Adipocyte (in vitro differentiated cells): ENCODE results near the gene TBRG4.

Experiments
- DNase-seq: peaks from one replicate; pipeline ENCODE4 v3.0.0-alpha.2; 2015; ENCODE audit warnings: low read depth
- H3K27me3 ChIP-seq: replicated peaks from 2 replicates; pipeline ENCODE4 v1.7.0; 2013; ENCODE audit warnings: mild to moderate bottlenecking, low read length, moderate library complexity; ENCODE audit not compliant: control insufficient read depth, insufficient read depth
- H3K36me3 ChIP-seq: 2 replicates; pipeline ENCODE4 v1.7.0; 2013; ENCODE audit warnings: low read length, mild to moderate bottlenecking, moderate library complexity; ENCODE audit not compliant: control insufficient read depth, insufficient read depth, severe bottlenecking
- H3K4me1 ChIP-seq: 2 replicates; pipeline ENCODE4 v1.7.0; 2013; ENCODE audit warnings: mild to moderate bottlenecking, low read length, moderate library complexity; ENCODE audit not compliant: control insufficient read depth, insufficient read depth
- H3K4me3 ChIP-seq: 2 replicates; pipeline ENCODE4 v1.7.0; 2013; ENCODE audit warnings: mild to moderate bottlenecking, low read length, moderate library complexity
- H3K9ac ChIP-seq: 2 replicates; pipeline ENCODE4 v1.7.0; 2013; ENCODE audit warnings: mild to moderate bottlenecking, low read length, moderate library complexity
- H3K9me3 ChIP-seq: 2 replicates; pipeline ENCODE4 v1.7.0; 2013; ENCODE audit warnings: mild to moderate bottlenecking, low read length, moderate library complexity; ENCODE audit not compliant: control insufficient read depth

The TBRG4 gene

DNA sequence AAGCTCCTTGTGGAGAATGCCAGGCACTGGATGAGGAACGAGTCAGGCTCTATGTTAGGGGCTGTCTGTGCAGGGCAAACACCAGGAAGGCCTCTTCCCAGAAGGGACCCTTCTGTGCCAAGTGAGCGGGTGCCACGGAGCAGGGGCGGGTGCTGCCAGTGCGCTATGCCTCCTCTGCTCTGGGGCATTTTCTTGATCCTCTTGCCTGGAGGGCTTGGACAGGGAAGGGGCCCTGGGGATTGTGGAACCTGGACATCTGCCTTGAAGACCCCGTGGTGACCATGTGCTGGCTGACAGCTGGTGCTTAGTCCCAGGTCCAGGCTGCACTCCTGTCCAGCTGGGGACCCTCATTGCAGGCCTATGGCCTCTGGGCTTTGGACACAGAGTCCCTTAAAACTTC lies 15.4 kb upstream of the TBRG4 start:
- H3K27me3 ChIP-seq, result peaks cover 35% of the 10 kb centered on the region
- no peak overlapping the region for H3K9ac ChIP-seq
- H3K36me3 ChIP-seq, result no peaks in the 10 kb centered on the region
- H3K4me1 ChIP-seq, result no peaks in the 10 kb centered on the region
- no peaks in the 10 kb centered on the region for H3K9me3 ChIP-seq
- no peak for DNase-seq
- H3K4me3 ChIP-seq, result no peak overlapping the region

DNA sequence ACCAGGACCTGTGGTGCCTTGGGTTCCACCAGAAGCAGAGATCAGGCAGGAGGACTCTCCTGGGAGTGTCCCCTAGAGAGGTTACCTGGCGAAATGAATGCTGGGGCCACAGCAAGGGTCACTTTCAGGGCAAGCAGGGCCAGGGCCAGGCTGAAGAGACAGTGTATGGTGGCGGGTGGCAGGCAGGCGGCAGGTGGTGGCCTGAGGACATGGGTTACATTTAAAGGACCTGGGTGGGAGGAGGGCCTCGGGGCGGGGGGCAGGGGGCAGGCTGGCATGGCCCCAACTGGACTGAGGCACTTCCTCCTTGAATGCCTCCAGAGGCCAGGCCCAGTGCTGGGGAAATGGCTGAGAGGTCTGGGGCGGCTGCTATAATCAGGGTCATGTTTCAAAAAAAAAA lies 14.7 kb upstream of the TBRG4 start:
- H3K27me3 ChIP-seq, result peaks cover 35% of the 10 kb centered on the region
- no peak overlapping the region for H3K4me3 ChIP-seq
- H3K9ac ChIP-seq, result no peak overlapping the region
- H3K36me3 ChIP-seq, result no peaks in the 10 kb centered on the region
- no peaks in the 10 kb centered on the region for H3K9me3 ChIP-seq
- H3K4me1 ChIP-seq, result no peaks in the 10 kb centered on the region
- no peak for DNase-seq

DNA sequence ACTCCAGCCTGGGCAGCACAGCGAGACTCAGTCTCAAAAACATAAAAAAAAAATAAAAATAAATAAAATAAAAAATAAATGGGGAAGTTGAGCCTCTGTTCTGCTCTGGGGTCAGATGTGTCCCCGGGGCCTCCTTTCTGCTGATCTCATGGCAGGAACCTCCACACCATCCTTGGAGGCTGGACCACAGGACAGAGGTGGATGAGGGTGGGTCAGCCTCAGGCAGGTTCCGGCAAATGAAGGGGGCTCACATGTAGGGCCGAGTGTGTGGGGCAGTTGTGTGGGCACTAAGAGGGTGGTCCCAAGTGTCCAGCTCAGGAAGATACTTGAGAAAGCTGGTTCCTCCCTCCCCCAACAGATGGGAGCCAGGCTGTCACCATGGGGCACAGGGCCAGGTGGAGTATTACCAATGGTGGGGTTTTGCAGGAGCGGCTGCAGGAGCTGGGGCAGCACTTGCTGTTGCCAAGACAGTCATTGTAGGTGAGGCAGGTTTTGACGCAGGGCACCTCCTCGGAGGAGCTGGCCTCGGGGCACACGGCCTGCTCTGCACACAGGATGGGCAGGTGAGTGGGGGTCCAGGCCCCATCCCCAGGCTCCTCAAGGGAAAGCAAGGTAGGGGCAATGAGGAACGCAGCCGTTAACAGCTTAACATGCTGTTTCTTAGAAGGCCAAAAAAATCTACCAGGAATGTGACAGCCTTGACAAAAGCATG lies 13.9 kb upstream of the TBRG4 start:
- H3K4me3 ChIP-seq, result no peak overlapping the region
- H3K9ac ChIP-seq, result no peak overlapping the region
- H3K4me1 ChIP-seq, result no peaks in the 10 kb centered on the region
- H3K36me3 ChIP-seq, result no peaks in the 10 kb centered on the region
- H3K9me3 ChIP-seq, result no peaks in the 10 kb centered on the region
- DNase-seq, result no peak
- peaks cover 28% of the 10 kb centered on the region for H3K27me3 ChIP-seq

DNA sequence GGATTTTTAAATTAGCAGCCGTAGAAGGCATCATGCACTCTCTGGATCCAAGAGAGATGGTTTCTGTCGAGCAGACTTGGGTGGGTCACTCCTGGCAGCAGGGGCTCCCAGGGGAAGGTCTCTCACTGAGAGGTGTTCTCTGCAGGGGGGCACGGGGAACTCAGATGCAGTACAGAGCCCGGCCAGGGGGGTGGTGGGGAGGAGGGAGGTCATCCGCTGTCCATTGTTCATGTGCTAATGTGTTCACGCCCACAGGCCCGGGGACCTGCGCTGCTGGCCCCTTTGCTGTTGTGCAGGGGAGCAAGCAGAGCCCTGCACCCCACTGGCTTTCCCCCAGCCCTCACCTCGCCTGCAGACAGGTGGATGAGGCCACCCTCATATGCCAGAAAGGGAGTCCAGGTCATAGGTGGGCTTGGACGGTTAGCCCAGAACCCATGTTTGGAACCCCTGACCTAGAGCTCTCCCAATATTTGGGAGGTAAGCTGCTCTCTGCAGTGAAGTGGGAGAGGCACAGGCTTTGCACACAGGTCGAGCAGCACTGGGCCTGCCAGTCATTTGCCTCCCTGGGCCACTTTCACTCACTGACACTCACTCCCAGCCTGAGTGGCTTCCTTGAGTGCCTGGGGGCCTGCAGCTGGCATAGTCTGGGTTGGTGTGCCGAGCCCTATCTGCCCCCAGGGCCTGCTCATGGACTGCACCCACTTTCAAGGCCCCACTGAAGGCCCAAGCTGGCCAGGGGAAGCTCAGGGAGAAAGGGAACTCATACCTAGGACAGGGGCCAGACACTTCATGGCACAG lies 12.6 kb upstream of the TBRG4 start:
- no peaks in the 10 kb centered on the region for H3K36me3 ChIP-seq
- no peak for DNase-seq
- H3K9ac ChIP-seq, result no peak overlapping the region
- peaks cover 21% of the 10 kb centered on the region for H3K27me3 ChIP-seq
- no peak overlapping the region for H3K4me3 ChIP-seq
- no peaks in the 10 kb centered on the region for H3K4me1 ChIP-seq
- no peaks in the 10 kb centered on the region for H3K9me3 ChIP-seq

DNA sequence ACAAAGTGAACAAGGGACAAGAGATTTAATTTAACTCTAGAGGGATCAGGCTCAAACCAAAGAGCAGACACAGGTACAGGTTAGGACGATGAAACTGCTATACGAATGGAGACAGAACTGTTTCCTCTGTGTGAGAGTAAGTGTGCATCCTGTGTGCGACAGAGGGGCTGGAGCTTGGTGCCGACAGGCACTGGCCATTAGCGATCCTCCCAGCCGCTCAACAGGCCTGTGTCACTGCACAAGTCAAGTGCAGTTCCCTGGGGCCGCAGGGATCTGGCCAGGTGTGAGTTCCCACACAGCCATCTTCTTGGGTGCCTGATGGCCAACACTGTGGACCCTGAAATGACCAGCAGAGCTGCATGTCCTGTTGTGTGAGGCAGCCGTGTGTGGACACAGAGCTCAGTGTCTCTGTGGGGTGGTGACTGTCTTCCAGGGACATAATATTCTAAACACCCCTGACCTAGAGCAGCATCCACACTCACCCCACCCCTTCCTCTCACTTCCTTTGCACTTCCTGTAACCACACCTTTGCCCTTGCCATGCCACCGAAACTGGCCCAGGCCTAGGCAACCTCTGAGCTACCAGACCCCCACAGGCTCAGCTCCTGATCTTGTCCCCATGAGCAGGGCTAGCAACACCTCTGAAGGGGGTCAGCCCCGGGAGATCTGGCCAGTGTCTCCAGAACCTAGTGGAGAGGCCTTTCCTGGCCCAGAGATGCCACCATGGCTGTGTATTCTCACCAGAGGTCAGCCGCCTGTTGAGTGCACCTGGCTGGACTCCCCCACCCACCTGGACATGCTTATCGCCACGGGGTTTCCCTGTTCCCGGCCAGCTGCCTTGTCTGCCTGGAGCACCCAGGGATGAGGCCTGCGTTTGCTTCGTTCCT lies 11.7 kb upstream of the TBRG4 start:
- H3K36me3 ChIP-seq, result no peaks in the 10 kb centered on the region
- H3K4me1 ChIP-seq, result no peaks in the 10 kb centered on the region
- H3K9me3 ChIP-seq, result no peaks in the 10 kb centered on the region
- no peak overlapping the region for H3K4me3 ChIP-seq
- peaks cover 18% of the 10 kb centered on the region for H3K27me3 ChIP-seq
- DNase-seq, result no peak
- H3K9ac ChIP-seq, result no peak overlapping the region

DNA sequence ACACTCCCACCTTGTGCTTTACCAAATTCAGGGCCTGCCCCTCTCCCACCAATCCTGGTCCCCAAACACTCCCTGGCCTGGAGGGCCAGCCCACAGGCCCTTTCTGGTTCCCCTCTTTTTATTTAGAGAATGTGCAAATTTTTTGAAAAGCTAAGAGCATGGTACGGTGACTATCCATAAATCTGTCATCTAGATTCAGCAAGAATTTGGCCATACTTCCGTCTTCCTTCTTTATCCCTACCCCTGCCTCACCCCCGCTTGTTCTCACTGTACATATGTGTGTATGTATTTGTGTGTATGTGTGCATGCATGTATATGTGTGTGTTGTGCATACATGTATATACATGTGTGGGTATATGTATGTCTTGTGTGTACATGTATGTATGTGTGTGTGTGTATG lies 8.1 kb upstream of the TBRG4 start:
- no peaks in the 10 kb centered on the region for H3K4me1 ChIP-seq
- H3K4me3 ChIP-seq, result no peak overlapping the region
- no peak overlapping the region for H3K9ac ChIP-seq
- peaks cover 35% of the 10 kb centered on the region for H3K27me3 ChIP-seq
- H3K9me3 ChIP-seq, result no peaks in the 10 kb centered on the region
- no peaks in the 10 kb centered on the region for H3K36me3 ChIP-seq
- DNase-seq, result no peak

DNA sequence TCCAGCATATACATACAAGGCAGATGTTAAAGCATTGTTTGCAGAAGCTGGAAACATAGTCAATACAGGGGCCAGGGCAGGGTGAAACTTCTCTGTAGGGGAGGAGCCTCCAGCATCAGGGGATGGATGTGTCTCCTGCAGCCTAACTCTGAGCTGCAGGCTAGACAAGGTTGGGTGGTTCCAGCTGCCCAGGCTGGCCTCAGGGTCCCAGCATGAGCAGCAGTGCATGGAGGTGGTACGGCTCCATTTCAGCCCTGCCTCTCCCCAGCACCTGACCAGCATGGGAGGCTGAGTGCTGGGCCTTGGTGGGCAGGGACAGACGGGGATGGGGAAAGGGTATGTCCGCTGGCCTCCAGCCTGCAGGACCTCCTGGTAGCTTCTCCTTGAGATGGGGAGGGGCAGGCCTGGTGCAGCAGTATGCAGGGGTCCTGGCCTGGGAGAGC lies 7.4 kb upstream of the TBRG4 start:
- no peak overlapping the region for H3K9ac ChIP-seq
- peaks cover 30% of the 10 kb centered on the region for H3K27me3 ChIP-seq
- no peaks in the 10 kb centered on the region for H3K4me1 ChIP-seq
- no peaks in the 10 kb centered on the region for H3K9me3 ChIP-seq
- H3K36me3 ChIP-seq, result no peaks in the 10 kb centered on the region
- no peak overlapping the region for H3K4me3 ChIP-seq
- DNase-seq, result no peak

DNA sequence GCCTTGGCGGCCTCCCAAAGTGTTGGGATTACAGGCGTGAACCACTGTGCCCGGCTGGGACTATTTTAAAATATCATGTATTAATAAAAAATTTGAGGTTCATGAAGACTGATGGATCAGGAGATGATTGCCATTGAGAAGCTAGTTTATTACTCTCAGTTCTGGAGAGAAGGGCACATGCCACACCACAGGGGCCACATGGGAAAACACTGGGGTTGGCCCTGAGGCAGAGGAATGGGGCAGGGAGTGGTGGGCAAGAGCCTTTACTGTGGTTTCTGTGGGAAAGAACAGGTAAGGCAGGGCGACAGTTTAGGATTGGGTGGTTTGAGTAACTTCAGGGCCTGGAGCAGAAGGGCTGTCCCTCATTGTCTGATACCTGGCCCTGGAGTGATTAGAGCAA lies 6.8 kb upstream of the TBRG4 start:
- no peaks in the 10 kb centered on the region for H3K9me3 ChIP-seq
- DNase-seq, result no peak
- H3K27me3 ChIP-seq, result peaks cover 30% of the 10 kb centered on the region
- H3K4me3 ChIP-seq, result no peak overlapping the region
- no peaks in the 10 kb centered on the region for H3K4me1 ChIP-seq
- H3K9ac ChIP-seq, result no peak overlapping the region
- no peaks in the 10 kb centered on the region for H3K36me3 ChIP-seq

DNA sequence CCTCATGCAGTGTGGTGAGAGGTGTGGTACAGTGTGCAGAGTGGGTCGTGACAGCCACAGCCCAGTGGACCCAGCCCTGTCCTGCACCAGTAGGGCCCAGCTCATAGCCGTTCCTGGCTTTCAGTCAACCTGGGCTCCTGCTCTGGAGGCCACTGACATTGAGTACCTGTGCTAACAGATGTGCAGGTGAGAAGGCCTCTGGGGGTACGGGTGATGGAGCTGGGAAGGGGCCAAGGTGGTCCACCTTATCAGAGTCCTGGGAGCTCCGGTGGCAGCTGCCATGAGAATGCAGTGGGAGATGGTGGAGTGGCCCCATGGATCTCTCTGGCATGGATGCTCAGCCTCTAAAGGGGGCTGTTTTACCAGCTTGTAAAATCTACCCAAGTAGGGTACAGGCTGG lies 6.1 kb upstream of the TBRG4 start:
- DNase-seq, result no peak
- peaks cover 3% of the 10 kb centered on the region for H3K4me1 ChIP-seq
- H3K27me3 ChIP-seq, result peaks cover 24% of the 10 kb centered on the region
- H3K4me3 ChIP-seq, result no peak overlapping the region
- H3K9me3 ChIP-seq, result no peaks in the 10 kb centered on the region
- no peaks in the 10 kb centered on the region for H3K36me3 ChIP-seq
- H3K9ac ChIP-seq, result no peak overlapping the region

DNA sequence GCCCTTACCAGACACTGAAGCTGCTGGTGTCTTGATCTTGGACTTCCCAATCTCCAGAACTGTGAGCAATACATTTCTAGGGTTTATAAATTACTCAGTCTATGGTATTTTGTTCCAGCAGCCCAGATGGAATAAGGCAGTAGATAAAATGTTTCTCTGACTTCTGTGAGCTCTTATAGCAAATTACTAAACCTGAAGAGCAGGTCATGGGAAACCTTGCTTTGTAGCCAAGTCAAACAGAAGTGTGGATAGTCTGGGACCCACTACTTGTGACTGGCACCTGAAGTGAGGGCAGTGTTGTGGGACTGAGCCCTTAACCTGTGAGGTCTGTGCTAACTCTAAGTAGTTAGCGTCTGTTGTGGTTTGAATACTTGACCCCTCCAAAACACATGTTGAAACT lies 4.6 kb upstream of the TBRG4 start:
- Histone ChIP-seq H3K27me3 (peaks cover 18% of the 10 kb centered on the region), H3K9ac (no peak overlapping the region), H3K4me3 (no peak overlapping the region), H3K36me3 (no peaks in the 10 kb centered on the region), H3K9me3 (no peaks in the 10 kb centered on the region), H3K4me1 (peaks cover 8% of the 10 kb centered on the region)
- DNase-seq, result no peak

DNA sequence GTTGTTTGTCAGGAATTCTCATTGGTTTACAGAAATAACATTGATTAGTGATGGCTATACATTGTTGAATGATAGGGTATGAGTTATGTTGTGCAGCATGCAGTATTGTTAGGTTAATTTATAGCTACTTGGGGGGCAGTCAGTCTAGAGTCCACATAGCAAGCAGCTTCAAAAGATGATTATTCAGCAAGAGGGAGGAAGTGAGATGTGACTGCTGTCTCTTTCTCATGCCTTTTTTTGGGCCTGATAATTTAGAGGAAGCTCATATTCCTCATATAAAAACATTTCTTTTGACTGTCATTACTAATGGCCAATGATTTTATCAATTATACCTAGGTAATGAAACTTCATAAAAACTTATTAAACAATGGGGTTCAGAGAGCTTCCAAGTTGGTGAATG lies 3.4 kb upstream of the TBRG4 start:
- no peaks in the 10 kb centered on the region for H3K9me3 ChIP-seq
- H3K36me3 ChIP-seq, result no peaks in the 10 kb centered on the region
- no peak overlapping the region for H3K4me3 ChIP-seq
- peaks cover 18% of the 10 kb centered on the region for H3K27me3 ChIP-seq
- H3K9ac ChIP-seq, result no peak overlapping the region
- peaks cover 11% of the 10 kb centered on the region for H3K4me1 ChIP-seq
- no peak for DNase-seq
